CD14-positive monocyte (primary cell): ENCODE measurements around the gene KRT32. TPM values are rescaled to one million over a fixed set of nuclear protein-coding genes. Genes with fewer than 3 reads are reported as not detected.

Experiments used
- DNase-seq, 3 donors: peaks; one replicate each; pipeline ENCODE4 v3.0.0-alpha.2; 2011 to 2022
- H2AFZ ChIP-seq: 2 replicates; pipeline ENCODE4 v1.6.0; 2012; ENCODE audit warnings: mild to moderate bottlenecking, low read depth, low read length, inconsistent platforms; ENCODE audit not compliant: insufficient read depth, poor library complexity, severe bottlenecking
- H3K27ac ChIP-seq, 2 donors: 1 replicate in 1 of 2; 2 replicates in 1 of 2; pipeline ENCODE4 v1.5.1; 2012 to 2013; ENCODE audit warnings: low read length in 2 of 2, control low read depth in 1 of 2, inconsistent platforms in 1 of 2, low read depth in 1 of 2, mild to moderate bottlenecking in 1 of 2
- H3K27me3 ChIP-seq, 2 donors: one replicate each; pipeline versions ENCODE4 v1.6.0 to v1.6.1; 2011 to 2013; ENCODE audit warnings: low read length in 2 of 2; ENCODE audit not compliant: control insufficient read depth in 2 of 2, insufficient read depth in 2 of 2
- H3K36me3 ChIP-seq, 2 donors: replicated peaks in 1 of 2; 1 replicate in 1 of 2; 2 replicates in 1 of 2; pipeline versions ENCODE4 v1.5.1 to v1.6.1; 2012 to 2013; ENCODE audit warnings: low read length in 2 of 2, control low read depth in 1 of 2, inconsistent platforms in 1 of 2, mild to moderate bottlenecking in 1 of 2; ENCODE audit not compliant: insufficient read depth in 2 of 2, control insufficient read depth in 1 of 2
- H3K4me1 ChIP-seq, 2 donors: 1 replicate in 1 of 2; 2 replicates in 1 of 2; pipeline versions ENCODE4 v1.5.1 to v1.6.1; 2012 to 2013; ENCODE audit warnings: low read length in 2 of 2, control low read depth in 1 of 2, inconsistent platforms in 1 of 2, mild to moderate bottlenecking in 1 of 2, moderate library complexity in 1 of 2; ENCODE audit not compliant: insufficient read depth in 2 of 2, control insufficient read depth in 1 of 2
- H3K4me2 ChIP-seq: replicated peaks from 2 replicates; pipeline ENCODE3; 2012; ENCODE audit warnings: low read length, moderate library complexity, mild to moderate bottlenecking; ENCODE audit not compliant: poor library complexity, severe bottlenecking; ENCODE audit errors: extremely low read depth
- H3K4me3 ChIP-seq, 3 experiments: fragments of 200-600 bp in 1 of 3; sonication (generic) in 1 of 3; replicated peaks in 1 of 3; 1 replicate in 2 of 3; 2 replicates in 1 of 3; pipeline ENCODE4 v1.5.1; 2011 to 2013; ENCODE audit warnings: low read length in 3 of 3, mild to moderate bottlenecking in 3 of 3, control low read depth in 2 of 3, low read depth in 2 of 3, inconsistent platforms in 1 of 3, moderate library complexity in 1 of 3
- H3K79me2 ChIP-seq: 2 replicates; pipeline ENCODE4 v1.6.0; 2012; ENCODE audit warnings: mild to moderate bottlenecking, control low read depth, inconsistent platforms, low read length, moderate library complexity; ENCODE audit not compliant: insufficient read depth
- H3K9ac ChIP-seq: 2 replicates; pipeline ENCODE4 v1.6.0; 2017; ENCODE audit warnings: low read length, mild to moderate bottlenecking; ENCODE audit not compliant: insufficient read depth, poor library complexity, severe bottlenecking
- H3K9me3 ChIP-seq, 2 donors: replicated peaks in 1 of 2; 1 replicate in 1 of 2; 2 replicates in 1 of 2; pipeline versions ENCODE4 v1.5.1 to v1.6.1; 2012 to 2013; ENCODE audit warnings: low read length in 2 of 2, control low read depth in 1 of 2; ENCODE audit not compliant: control insufficient read depth in 1 of 2, insufficient read depth in 1 of 2
- H4K20me1 ChIP-seq: 2 replicates; pipeline ENCODE4 v1.6.0; 2012; ENCODE audit warnings: mild to moderate bottlenecking, low read length, control low read depth, moderate library complexity; ENCODE audit not compliant: insufficient read depth
- H3K27ac Mint-ChIP-seq, 7 donors: one replicate each; pipeline ENCODE4 v1.8.0; 2020; ENCODE audit warnings: mild to moderate bottlenecking in 7 of 7, mixed read lengths in 7 of 7, moderate library complexity in 6 of 7, inconsistent platforms in 2 of 7
- H3K27me3 Mint-ChIP-seq, 3 donors: one replicate each; pipeline ENCODE4 v1.8.0; 2021 to 2022; ENCODE audit warnings: low read depth in 3 of 3, mild to moderate bottlenecking in 3 of 3, mixed read lengths in 3 of 3, moderate library complexity in 3 of 3, inconsistent platforms in 1 of 3
- H3K36me3 Mint-ChIP-seq, 2 donors: one replicate each; pipeline ENCODE4 v1.8.0; 2020; ENCODE audit warnings: mixed read lengths in 2 of 2, inconsistent platforms in 1 of 2, mild to moderate bottlenecking in 1 of 2
- H3K4me1 Mint-ChIP-seq: one replicate; pipeline ENCODE4 v1.8.0; 2020; ENCODE audit warnings: mild to moderate bottlenecking, mixed read lengths
- H3K4me3 Mint-ChIP-seq, 2 donors: one replicate each; pipeline ENCODE4 v1.8.0; 2020; ENCODE audit warnings: mild to moderate bottlenecking in 2 of 2, mixed read lengths in 2 of 2, moderate library complexity in 1 of 2
- H3K9me3 Mint-ChIP-seq, 7 donors: one replicate each; pipeline ENCODE4 v1.8.0; 2020 to 2022; ENCODE audit warnings: mixed read lengths in 7 of 7, mild to moderate bottlenecking in 6 of 7, moderate library complexity in 6 of 7, inconsistent platforms in 2 of 7
- WGBS: methylation state at CpG from one replicate; pipeline ENCODE4 v1.1.5; 2013; ENCODE audit warnings: missing lambda C conversion rate; ENCODE audit not compliant: insufficient coverage; 5-methylcytosine and 5-hydroxymethylcytosine counted together
- intact Hi-C, 2 donors: fragments of 100-400 bp; cut with micrococcal nuclease; formaldehyde crosslinking; loops; one replicate each; pipeline versions ENCODE4 v1.15.0 to v1.15.1; 2023
- polyA plus RNA-seq, 3 donors: library from polyadenylated mRNA; depleted of rRNA in 1 of 3; unstranded in 2 of 3; stranded (reverse) in 1 of 3; fragments of 300-500 nt in 2 of 3; fragments of >200 nt in 1 of 3; fragmentation: Illumina TruSeq in 2 of 3; gene quantifications; 1 replicate in 2 of 3; 2 replicates in 1 of 3; pipeline ENCODE4 v1.2.3, GENCODE V29; 2012 to 2021
- TF ChIP-seq, protein P1 (sequence below): fragments of 200-600 bp; IDR thresholded peaks from one replicate; pipeline ENCODE4 v1.8.0; 2022; ENCODE audit warnings: antibody characterized with exemption, mild to moderate bottlenecking

The KRT32 gene
- polyA plus RNA-seq, 3 donors, result not detected

DNA sequence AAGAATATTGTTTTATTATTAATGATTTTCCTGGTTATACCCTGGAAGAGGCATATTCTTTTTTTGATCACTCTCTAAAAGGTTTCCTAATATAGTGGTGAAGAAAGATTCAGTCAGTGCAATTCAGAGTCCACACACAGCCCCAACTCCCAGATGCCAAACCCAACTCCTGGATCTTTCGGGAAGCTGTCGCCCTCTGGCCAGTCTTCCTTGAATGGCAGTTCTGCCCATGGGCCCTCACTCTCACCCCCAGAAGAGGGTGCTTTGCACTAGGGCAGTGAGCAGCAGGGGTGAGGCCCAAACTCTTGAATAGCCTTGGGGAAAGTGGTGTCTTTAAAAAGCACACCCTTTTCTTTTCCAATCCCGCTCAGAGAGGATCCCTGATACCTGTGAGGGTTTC is 11.0 kb downstream of the KRT32 start:
- WGBS, result no CpG with 5 or more reads among the region's 3 CpGs
- H3K4me3 ChIP-seq, result no peak overlapping the region
- intact Hi-C loops, result no loop called here
- no peak overlapping the region for H3K27ac Mint-ChIP-seq
- no peaks in the 10 kb centered on the region for H3K36me3 Mint-ChIP-seq
- H3K79me2 ChIP-seq, result no peaks in the 10 kb centered on the region
- H3K27me3 Mint-ChIP-seq, result peaks cover 0 to 3% (median 3%) of the 10 kb centered on the region in 3 donors
- H3K27ac ChIP-seq, result no peak overlapping the region
- no peak overlapping the region for H3K4me2 ChIP-seq
- peaks cover 3% of the 10 kb centered on the region for H3K4me1 Mint-ChIP-seq
- H3K9me3 Mint-ChIP-seq, result peaks cover 0 to 2% (median 0%) of the 10 kb centered on the region in 7 donors
- H3K4me3 Mint-ChIP-seq, result no peak overlapping the region
- DNase-seq, result no peak
- no peak overlapping the region for H3K9ac ChIP-seq
- TF ChIP-seq, protein P1, sequence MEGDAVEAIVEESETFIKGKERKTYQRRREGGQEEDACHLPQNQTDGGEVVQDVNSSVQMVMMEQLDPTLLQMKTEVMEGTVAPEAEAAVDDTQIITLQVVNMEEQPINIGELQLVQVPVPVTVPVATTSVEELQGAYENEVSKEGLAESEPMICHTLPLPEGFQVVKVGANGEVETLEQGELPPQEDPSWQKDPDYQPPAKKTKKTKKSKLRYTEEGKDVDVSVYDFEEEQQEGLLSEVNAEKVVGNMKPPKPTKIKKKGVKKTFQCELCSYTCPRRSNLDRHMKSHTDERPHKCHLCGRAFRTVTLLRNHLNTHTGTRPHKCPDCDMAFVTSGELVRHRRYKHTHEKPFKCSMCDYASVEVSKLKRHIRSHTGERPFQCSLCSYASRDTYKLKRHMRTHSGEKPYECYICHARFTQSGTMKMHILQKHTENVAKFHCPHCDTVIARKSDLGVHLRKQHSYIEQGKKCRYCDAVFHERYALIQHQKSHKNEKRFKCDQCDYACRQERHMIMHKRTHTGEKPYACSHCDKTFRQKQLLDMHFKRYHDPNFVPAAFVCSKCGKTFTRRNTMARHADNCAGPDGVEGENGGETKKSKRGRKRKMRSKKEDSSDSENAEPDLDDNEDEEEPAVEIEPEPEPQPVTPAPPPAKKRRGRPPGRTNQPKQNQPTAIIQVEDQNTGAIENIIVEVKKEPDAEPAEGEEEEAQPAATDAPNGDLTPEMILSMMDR, result no peak
- no peaks in the 10 kb centered on the region for H3K9me3 ChIP-seq
- no peaks in the 10 kb centered on the region for H4K20me1 ChIP-seq
- H3K27me3 ChIP-seq, result no peaks in the 10 kb centered on the region
- H3K36me3 ChIP-seq, result no peaks in the 10 kb centered on the region
- no peak overlapping the region for H2AFZ ChIP-seq
- no peaks in the 10 kb centered on the region for H3K4me1 ChIP-seq

- H3K9me3 Mint-ChIP-seq, result peaks cover 0 to 4% (median 0%) of the 10 kb centered on the region in 7 donors
- no peak overlapping the region for H3K4me2 ChIP-seq
- no peak overlapping the region for H3K9ac ChIP-seq
- no peaks in the 10 kb centered on the region for H3K79me2 ChIP-seq
- H3K27ac Mint-ChIP-seq, result no peak overlapping the region
- H3K4me3 ChIP-seq, result no peak overlapping the region
- no peaks in the 10 kb centered on the region for H3K9me3 ChIP-seq
- no peaks in the 10 kb centered on the region for H3K36me3 Mint-ChIP-seq
- no peak for DNase-seq
- no CpG with 5 or more reads among the region's 1 CpG for WGBS
- H3K27me3 Mint-ChIP-seq, result peaks cover 0 to 5% (median 3%) of the 10 kb centered on the region in 3 donors
- H2AFZ ChIP-seq, result no peak overlapping the region
- H3K27ac ChIP-seq, result no peak overlapping the region
- no peak overlapping the region for H3K4me3 Mint-ChIP-seq
- H3K4me1 ChIP-seq, result no peaks in the 10 kb centered on the region
- no peaks in the 10 kb centered on the region for H3K36me3 ChIP-seq
- no peaks in the 10 kb centered on the region for H3K27me3 ChIP-seq
- TF ChIP-seq, protein P1, result no peak
- peaks cover 3% of the 10 kb centered on the region for H3K4me1 Mint-ChIP-seq
- intact Hi-C loops, result no loop called here
- H4K20me1 ChIP-seq, result no peaks in the 10 kb centered on the region
Measured at GRCh38 chr17:41455236-41455635, 11.9 kb downstream of the KRT32 start.
